GM18507 (cell line): ENCODE measurements around the gene USP30.

Source experiments
- DNase-seq: peaks from one replicate; pipeline ENCODE4 v3.0.0; 2011; ENCODE audit warnings: low read depth; ENCODE audit not compliant: insufficient read length; ENCODE audit errors: extremely low spot score
- FAIRE-seq: peaks from 2 replicates; lab custom pipeline; 2011; peaks lifted over from hg19 to GRCh38; lab: Jason Lieb, UNC

The USP30 gene

GRCh38 chr12:109120557-109120956 is 68.2 kb downstream of the USP30 start:
- DNase-seq = no peak
- FAIRE-seq = no peak

- FAIRE-seq = no peak
These were observed 69.0 kb downstream of the USP30 start for GRCh38 chr12:109121346-109121880.

GRCh38 chr12:109124878-109125648 is 72.7 kb downstream of the USP30 start:
- no peak for FAIRE-seq
- no peak for DNase-seq

More at GRCh38 chr12:109121346-109121880, 69.0 kb downstream of the USP30 start:
- DNase-seq = no peak

GRCh38 chr12:109125791-109126190 is 73.4 kb downstream of the USP30 start:
- FAIRE-seq (no peak), DNase-seq (no peak)

- DNase-seq = no peak
- FAIRE-seq = no peak
These were observed 74.4 kb downstream of the USP30 start for GRCh38 chr12:109126784-109127183.

GRCh38 chr12:109127533-109128242 is 75.3 kb downstream of the USP30 start:
- DNase-seq = no peak
- FAIRE-seq = no peak

- FAIRE-seq = no peak
- no peak for DNase-seq
These were observed 78.1 kb downstream of the USP30 start for GRCh38 chr12:109130297-109131153.

- no peak for FAIRE-seq
These were observed 79.0 kb downstream of the USP30 start for GRCh38 chr12:109131154-109132050.

GRCh38 chr12:109134186-109134917 is 82.0 kb downstream of the USP30 start:
- no peak for FAIRE-seq
- DNase-seq = no peak

More at GRCh38 chr12:109131154-109132050, 79.0 kb downstream of the USP30 start:
- DNase-seq = no peak

- FAIRE-seq (no peak), DNase-seq (no peak)
These were observed 84.7 kb downstream of the USP30 start for GRCh38 chr12:109137055-109137454.
